ENCODE results near the gene PRPS1. TPM values are rescaled to one million over a fixed set of nuclear protein-coding genes. Genes with fewer than 3 reads are reported as not detected.
A peak's percentile ranks its signal among the peaks of the same experiment; 100 is the strongest.
"Not testable (repeated sequence)": the region's sequence is repeated elsewhere in the genome, so short reads cannot be mapped to it uniquely, and the experiment has no call there.

Gene PRPS1
- total RNA-seq, 1 experiment from 2014 or later, result 90.5 TPM

- Histone ChIP-seq H2AK5ac (ENCODE audit: insufficient read length, low read length) (no peak overlapping the region), H4K20me1 (ENCODE audit: control insufficient read depth, insufficient read depth, insufficient read length) (no peaks in the 10 kb centered on the region), H2BK120ac (ENCODE audit: low read depth, low read length, poor library complexity, severe bottlenecking) (no peak overlapping the region), H3K4ac (ENCODE audit: low read depth, low read length) (no peak overlapping the region), H3K18ac (ENCODE audit: insufficient read length, low read depth, low read length) (peak overlapping the region; percentile 44), H2BK15ac (ENCODE audit: low read depth, low read length) (no peak overlapping the region), H3T11ph (ENCODE audit: low read length) (no peak overlapping the region), H2BK20ac (ENCODE audit: low read depth, low read length, poor library complexity, severe bottlenecking) (no peak overlapping the region), H3K56ac (ENCODE audit: insufficient read length, low read depth, low read length) (no peak overlapping the region), H3K23ac (ENCODE audit: insufficient read length, low read depth, low read length) (no peak overlapping the region), H3K27ac (ENCODE audit: insufficient read length, low read depth, low read length) (no peak overlapping the region), H4K5ac (ENCODE audit: insufficient read length, low read depth, low read length) (no peak overlapping the region), H4K91ac (ENCODE audit: insufficient read length, low read depth, low read length) (no peak overlapping the region), H2BK5ac (ENCODE audit: insufficient read length, low read length) (no peak overlapping the region), H2AFZ (ENCODE audit: low read length) (no peak overlapping the region), H3K4me1 (ENCODE audit: insufficient read depth, low read length) (no peaks in the 10 kb centered on the region), H4K8ac (replicated peaks; ENCODE audit: insufficient read length, low read depth, low read length) (no peak overlapping the region), H3K4me2 (ENCODE audit: insufficient read depth, insufficient read length, low read length) (no peak overlapping the region), H3K9me3 (ENCODE audit: control insufficient read depth, low read depth, low read length) (no peaks in the 10 kb centered on the region), H3K14ac (ENCODE audit: insufficient read depth, low read length) (no peak overlapping the region), H3K79me1 (ENCODE audit: insufficient read depth, low read depth, low read length, poor library complexity, severe bottlenecking) (no peaks in the 10 kb centered on the region), H3K27me3 (ENCODE audit: insufficient read depth, low read length) (no peaks in the 10 kb centered on the region), H2BK12ac (ENCODE audit: insufficient read length, low read depth, low read length) (no peak overlapping the region), H3K23me2 (ENCODE audit: insufficient read length, low read depth, low read length, poor library complexity, severe bottlenecking) (no peaks in the 10 kb centered on the region), H3K79me2 (ENCODE audit: insufficient read depth, low read length) (no peaks in the 10 kb centered on the region), H3K9ac (ENCODE audit: extremely low read depth, insufficient read length, low read length) (no peak overlapping the region)
- no CpG with 5 or more reads among the region's 5 CpGs for WGBS (ENCODE audit: extremely low coverage, insufficient read length, low lambda C conversion rate)
- Mint-ChIP-seq H3K4me1 (no peaks in the 10 kb centered on the region), H3K27me3 (ENCODE audit: low read depth) (peaks cover 6% of the 10 kb centered on the region), H3K9me3 (peaks cover 0 to 48% of the 10 kb centered on the region in 2 experiments; a peak in 2 of 5 replicates), H3K27ac (no peak overlapping the region; a peak in 1 of 7 replicates), H3K36me3 (ENCODE audit: insufficient read depth in 1 of 3, low read depth in 3 of 3) (no peaks in the 10 kb centered on the region; a peak in 1 of 7 replicates), H3K4me3 (no peak overlapping the region)
- peak; percentile 78 for DNase-seq
- TF ChIP-seq CTCF (conservative IDR thresholded peaks at IDR 0.05), result no peak
Observed at GRCh38 chrX:107684956-107685385, 56.7 kb downstream of the PRPS1 start.

- H3K79me1 ChIP-seq (ENCODE audit: insufficient read depth, low read depth, low read length, poor library complexity, severe bottlenecking); H4K8ac ChIP-seq (replicated peaks; ENCODE audit: insufficient read length, low read depth, low read length); H3K14ac ChIP-seq (ENCODE audit: insufficient read depth, low read length); H3K27ac ChIP-seq (ENCODE audit: insufficient read length, low read depth, low read length); H3K18ac ChIP-seq (ENCODE audit: insufficient read length, low read depth, low read length); H2AK5ac ChIP-seq (ENCODE audit: insufficient read length, low read length); H3K27me3 Mint-ChIP-seq (ENCODE audit: low read depth); H4K91ac ChIP-seq (ENCODE audit: insufficient read length, low read depth, low read length); H3K4ac ChIP-seq (ENCODE audit: low read depth, low read length); H3T11ph ChIP-seq (ENCODE audit: low read length); H3K23me2 ChIP-seq (ENCODE audit: insufficient read length, low read depth, low read length, poor library complexity, severe bottlenecking); H3K4me2 ChIP-seq (ENCODE audit: insufficient read depth, insufficient read length, low read length); H2BK5ac ChIP-seq (ENCODE audit: insufficient read length, low read length); H3K23ac ChIP-seq (ENCODE audit: insufficient read length, low read depth, low read length); H3K36me3 Mint-ChIP-seq (ENCODE audit: insufficient read depth in 1 of 3, low read depth in 3 of 3); H2BK20ac ChIP-seq (ENCODE audit: low read depth, low read length, poor library complexity, severe bottlenecking); H4K5ac ChIP-seq (ENCODE audit: insufficient read length, low read depth, low read length); H3K27ac Mint-ChIP-seq; H4K20me1 ChIP-seq (ENCODE audit: control insufficient read depth, insufficient read depth, insufficient read length); H3K4me3 Mint-ChIP-seq; H2BK15ac ChIP-seq (ENCODE audit: low read depth, low read length); H3K9me3 ChIP-seq (ENCODE audit: control insufficient read depth, low read depth, low read length); H3K4me1 Mint-ChIP-seq; DNase-seq; H2BK120ac ChIP-seq (ENCODE audit: low read depth, low read length, poor library complexity, severe bottlenecking); H2BK12ac ChIP-seq (ENCODE audit: insufficient read length, low read depth, low read length); H2AFZ ChIP-seq (ENCODE audit: low read length); H3K79me2 ChIP-seq (ENCODE audit: insufficient read depth, low read length); H3K27me3 ChIP-seq (ENCODE audit: insufficient read depth, low read length); H3K56ac ChIP-seq (ENCODE audit: insufficient read length, low read depth, low read length); H3K9ac ChIP-seq (ENCODE audit: extremely low read depth, insufficient read length, low read length); H3K4me1 ChIP-seq (ENCODE audit: insufficient read depth, low read length): not testable (repeated sequence)
- peaks cover 0 to 44% of the 10 kb centered on the region in 2 experiments; a peak in 2 of 5 replicates for H3K9me3 Mint-ChIP-seq
- no CpG with 5 or more reads among the region's 9 CpGs for WGBS (ENCODE audit: extremely low coverage, insufficient read length, low lambda C conversion rate)
Observed at GRCh38 chrX:107685586-107685985, 57.3 kb downstream of the PRPS1 start.

Data from H9 (cell line).